Fibroblast of skin of left biceps (primary cell): Measurements from ENCODE around the gene CRIP1.
A peak's percentile ranks its signal among the peaks of the same experiment; 100 is the strongest.

Experiments
- DNase-seq, 2 experiments: peaks; one replicate each; pipeline ENCODE4 v3.0.0-alpha.2; 2013; ENCODE audit warnings: low read depth in 2 of 2

CRIP1 gene

GRCh38 chr14:105480807-105481801 is 5.6 kb upstream of the CRIP1 start:
- DNase-seq = peak; percentile 49 to 50

- DNase-seq = peak; percentile 86 to 89
Observed at GRCh38 chr14:105481886-105482457, 4.7 kb upstream of the CRIP1 start.

- DNase-seq = no peak
Observed at GRCh38 chr14:105482486-105483110, 4.1 kb upstream of the CRIP1 start.

- DNase-seq = no peak
Observed at GRCh38 chr14:105483300-105484068, 3.2 kb upstream of the CRIP1 start.

GRCh38 chr14:105484069-105484996 is 2.4 kb upstream of the CRIP1 start:
- no peak for DNase-seq

- DNase-seq = no peak
Observed at GRCh38 chr14:105484997-105485393, 1.7 kb upstream of the CRIP1 start.

- no peak for DNase-seq
Observed at GRCh38 chr14:105485739-105486162, 935 bp upstream of the CRIP1 start.

GRCh38 chr14:105486974-105487448 is 325 bp downstream of the CRIP1 start:
- DNase-seq = no peak

GRCh38 chr14:105487449-105487985 is 831 bp downstream of the CRIP1 start:
- DNase-seq = no peak

GRCh38 chr14:105487986-105488777 is 1.5 kb downstream of the CRIP1 start:
- no peak for DNase-seq

- DNase-seq = no peak
Observed at GRCh38 chr14:105488781-105489541, 2.3 kb downstream of the CRIP1 start.

GRCh38 chr14:105489542-105490266 is 3.0 kb downstream of the CRIP1 start:
- DNase-seq = peak; percentile 32

GRCh38 chr14:105490267-105490571 is 3.5 kb downstream of the CRIP1 start:
- no peak for DNase-seq

GRCh38 chr14:105490572-105491365 is 4.1 kb downstream of the CRIP1 start, which contains the start of gene TEDC1:
TSS of gene TEDC1 (plus strand) at chr14:105491246. CDS start at chr14:105491376, 130 bp downstream.
- DNase-seq = peak; percentile 100

GRCh38 chr14:105491366-105491973 is 4.8 kb downstream of the CRIP1 start:
- DNase-seq = no peak

GRCh38 chr14:105492031-105492970 is 5.6 kb downstream of the CRIP1 start:
- DNase-seq = no peak
